Activated CD4-positive, alpha-beta T cell treated with anti-CD3 and anti-CD28 coated beads, Interleukin-2, Interleukin-6, amounts not matched to agents 100 ng/mL and 50 ng/mL, durations not matched to agents 16 hours and 8 hours (primary cell): ENCODE measurements around the gene HYLS1.

Experiments
- DNase-seq: peaks from one replicate; pipeline ENCODE4 v3.0.0-alpha.2; 2020

HYLS1 gene

GRCh38 chr11:125935056-125935455 lies 47.6 kb downstream of the HYLS1 start:
- no peak for DNase-seq

GRCh38 chr11:125935618-125936199 lies 48.2 kb downstream of the HYLS1 start:
- no peak for DNase-seq

GRCh38 chr11:125938418-125938817 lies 51.0 kb downstream of the HYLS1 start:
- DNase-seq: no peak

- no peak for DNase-seq
Observed at GRCh38 chr11:125939081-125939521, 51.6 kb downstream of the HYLS1 start.

GRCh38 chr11:125940145-125940544 lies 52.7 kb downstream of the HYLS1 start:
- DNase-seq: no peak

- no peak for DNase-seq
Observed at GRCh38 chr11:125941267-125941618, 53.8 kb downstream of the HYLS1 start.

- DNase-seq: peak; percentile 55
Observed at GRCh38 chr11:125941619-125942611, 54.4 kb downstream of the HYLS1 start.

- no peak for DNase-seq
Observed at GRCh38 chr11:125942771-125943428, 55.4 kb downstream of the HYLS1 start.

GRCh38 chr11:125943661-125944349 lies 56.3 kb downstream of the HYLS1 start:
- no peak for DNase-seq

GRCh38 chr11:125944350-125945010 lies 57.0 kb downstream of the HYLS1 start:
- DNase-seq: no peak

GRCh38 chr11:125945011-125945796 lies 57.7 kb downstream of the HYLS1 start:
- DNase-seq: no peak

GRCh38 chr11:125945797-125946520 lies 58.5 kb downstream of the HYLS1 start, which contains the start of gene VSIG10L2:
TSS of gene VSIG10L2 (plus strand) at chr11:125946044. CDS start at chr11:125946056, 12 bp downstream.
- no peak for DNase-seq

- no peak for DNase-seq
Observed at GRCh38 chr11:125946712-125947418, 59.4 kb downstream of the HYLS1 start.

- DNase-seq: no peak
Observed at GRCh38 chr11:125947419-125948277, 60.2 kb downstream of the HYLS1 start.

GRCh38 chr11:125948278-125949051 lies 61.0 kb downstream of the HYLS1 start:
- DNase-seq: no peak

- no peak for DNase-seq
Observed at GRCh38 chr11:125949271-125950177, 62.1 kb downstream of the HYLS1 start.

GRCh38 chr11:125950178-125950490 lies 62.7 kb downstream of the HYLS1 start:
- DNase-seq: no peak
